Measurements from ENCODE around the gene ZNF33B. TPM values are rescaled to one million over a fixed set of nuclear protein-coding genes. Genes with fewer than 3 reads are reported as not detected.

ZNF33B gene
- total RNA-seq, 1 experiment from 2014 or later: 6.9 TPM

Other genes with a start within 250 kb of the ZNF33B start
- 15.4 and 19.2 TPM in 2 replicates for gene BMS1, start 144.2 kb upstream of the ZNF33B start, total RNA-seq (2014; rRNA removed; shearing (Covaris generic))